GM20000 (cell line): ENCODE data around the gene MYH14.

Experiments used
- DNase-seq: peaks from one replicate; pipeline ENCODE4 v3.0.0; 2012; ENCODE audit warnings: low spot score
- TF ChIP-seq, protein P1 (sequence below): IDR thresholded peaks from 2 replicates; pipeline ENCODE4 v1.5.1; 2012; ENCODE audit warnings: mild to moderate bottlenecking, control low read depth; ENCODE audit errors: extremely low read depth, missing control alignments

Gene MYH14

DNA sequence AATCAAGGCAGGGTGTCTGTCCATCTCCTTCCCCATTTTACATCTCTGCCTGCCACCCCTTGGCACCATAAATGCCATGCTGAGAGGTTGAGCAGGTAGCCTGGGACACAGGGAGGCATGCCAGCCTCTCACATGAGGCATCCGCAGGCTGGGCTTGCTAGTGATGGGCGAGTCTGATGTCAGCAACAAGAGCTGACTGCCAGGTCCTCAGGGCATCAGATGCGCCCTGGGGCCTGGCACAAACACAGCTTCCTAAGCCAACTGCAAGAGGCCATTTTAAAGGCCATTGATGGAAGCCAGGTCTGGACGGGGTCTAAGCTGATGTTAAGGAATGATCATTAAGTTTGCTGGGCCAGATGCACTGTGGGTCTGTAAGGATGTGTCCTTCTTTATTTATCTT lies 34.6 kb downstream of the MYH14 start:
- no peak for DNase-seq
- TF ChIP-seq, protein P1, sequence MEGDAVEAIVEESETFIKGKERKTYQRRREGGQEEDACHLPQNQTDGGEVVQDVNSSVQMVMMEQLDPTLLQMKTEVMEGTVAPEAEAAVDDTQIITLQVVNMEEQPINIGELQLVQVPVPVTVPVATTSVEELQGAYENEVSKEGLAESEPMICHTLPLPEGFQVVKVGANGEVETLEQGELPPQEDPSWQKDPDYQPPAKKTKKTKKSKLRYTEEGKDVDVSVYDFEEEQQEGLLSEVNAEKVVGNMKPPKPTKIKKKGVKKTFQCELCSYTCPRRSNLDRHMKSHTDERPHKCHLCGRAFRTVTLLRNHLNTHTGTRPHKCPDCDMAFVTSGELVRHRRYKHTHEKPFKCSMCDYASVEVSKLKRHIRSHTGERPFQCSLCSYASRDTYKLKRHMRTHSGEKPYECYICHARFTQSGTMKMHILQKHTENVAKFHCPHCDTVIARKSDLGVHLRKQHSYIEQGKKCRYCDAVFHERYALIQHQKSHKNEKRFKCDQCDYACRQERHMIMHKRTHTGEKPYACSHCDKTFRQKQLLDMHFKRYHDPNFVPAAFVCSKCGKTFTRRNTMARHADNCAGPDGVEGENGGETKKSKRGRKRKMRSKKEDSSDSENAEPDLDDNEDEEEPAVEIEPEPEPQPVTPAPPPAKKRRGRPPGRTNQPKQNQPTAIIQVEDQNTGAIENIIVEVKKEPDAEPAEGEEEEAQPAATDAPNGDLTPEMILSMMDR = no peak

DNA sequence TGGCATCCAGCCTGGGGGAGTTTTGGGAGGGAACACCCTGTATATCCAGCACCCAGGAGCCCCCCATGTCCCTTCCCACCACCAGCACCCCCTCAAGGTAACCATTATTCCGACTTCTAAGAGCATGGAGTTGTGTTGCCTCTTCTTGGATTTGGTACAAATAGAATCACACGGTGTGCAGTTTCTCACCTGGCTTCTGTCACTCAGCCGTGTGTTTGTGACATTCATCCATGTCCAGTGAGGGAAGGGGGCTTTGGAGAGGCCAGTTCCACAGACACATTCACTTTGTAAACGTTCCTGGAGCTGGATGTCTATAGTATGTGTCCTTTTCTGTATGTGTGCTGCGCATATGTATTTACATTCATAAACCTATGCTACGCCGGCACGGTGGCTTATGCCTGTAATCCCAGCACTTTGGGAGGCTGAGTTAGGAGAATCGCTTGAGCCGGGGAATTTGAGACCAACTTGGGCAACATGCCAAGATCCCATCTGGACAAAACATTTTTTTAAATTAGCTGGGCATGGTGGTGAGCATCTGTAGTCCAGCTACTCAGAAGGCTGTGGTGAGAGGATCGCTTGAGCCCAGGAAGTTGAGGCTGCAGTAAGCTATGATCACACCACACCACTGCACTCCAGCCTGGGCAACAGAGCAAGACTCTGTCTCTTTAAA lies 36.6 kb downstream of the MYH14 start:
- TF ChIP-seq, protein P1 = no peak
- no peak for DNase-seq

DNA sequence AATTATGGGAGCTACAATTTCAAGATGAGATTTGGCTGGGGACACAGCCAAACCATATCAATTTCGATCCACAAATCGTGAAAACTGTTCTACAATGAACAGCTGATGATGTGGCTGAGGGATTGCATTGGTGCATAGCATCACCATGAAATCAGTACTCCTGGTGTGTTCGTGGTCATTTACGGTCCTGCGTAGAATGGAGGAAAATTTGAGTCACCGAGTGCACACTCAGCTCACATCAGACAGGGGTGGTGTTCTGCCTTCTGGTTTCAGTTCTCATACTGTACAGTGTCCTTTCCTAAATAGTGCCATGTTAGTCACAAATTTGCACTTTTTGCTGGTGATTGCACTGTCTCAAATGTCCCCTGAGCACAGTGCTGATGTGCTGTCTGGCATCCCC lies 39.2 kb downstream of the MYH14 start:
- no peak for DNase-seq
- TF ChIP-seq, protein P1 = no peak

DNA sequence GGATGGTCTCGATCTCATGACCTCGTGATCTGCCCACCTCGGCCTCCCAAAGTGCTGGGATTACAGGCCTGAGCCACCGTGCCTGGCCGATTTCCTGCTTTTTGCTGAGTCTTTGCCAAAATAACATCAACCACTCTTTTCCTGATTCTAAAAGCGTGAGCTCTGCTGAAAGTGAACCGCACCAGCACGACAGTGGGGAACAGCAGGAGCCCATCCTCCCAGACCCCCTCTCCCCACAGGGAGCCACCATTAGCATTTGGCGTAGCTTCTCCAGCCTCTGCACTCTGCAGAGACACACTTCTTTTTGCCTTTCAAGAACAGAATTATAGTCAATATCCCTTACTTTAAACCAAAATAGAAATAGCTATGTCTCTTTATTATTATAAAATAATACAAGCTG lies 41.3 kb downstream of the MYH14 start:
- TF ChIP-seq, protein P1 = no peak
- no peak for DNase-seq

DNA sequence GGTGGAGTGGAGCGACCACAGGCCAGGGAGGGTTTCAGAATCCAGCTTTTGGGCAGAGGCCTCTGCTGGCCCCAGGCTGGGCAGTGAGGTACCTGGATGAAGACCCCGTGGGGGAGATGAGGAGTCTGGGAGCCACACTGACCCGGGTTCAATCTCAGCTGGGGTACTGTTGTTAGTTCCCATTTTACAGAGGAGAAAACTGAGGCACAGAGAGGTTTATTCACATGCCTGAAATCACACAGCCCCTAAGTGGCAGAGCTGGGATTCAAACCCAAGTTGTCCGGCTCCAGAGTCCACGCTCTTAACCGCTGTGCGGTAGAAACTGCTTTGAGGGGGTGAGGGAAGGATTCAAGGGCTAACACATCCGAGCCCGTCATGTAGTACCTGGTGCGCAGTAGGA lies 45.0 kb downstream of the MYH14 start:
- TF ChIP-seq, protein P1 = no peak
- DNase-seq = no peak

DNA sequence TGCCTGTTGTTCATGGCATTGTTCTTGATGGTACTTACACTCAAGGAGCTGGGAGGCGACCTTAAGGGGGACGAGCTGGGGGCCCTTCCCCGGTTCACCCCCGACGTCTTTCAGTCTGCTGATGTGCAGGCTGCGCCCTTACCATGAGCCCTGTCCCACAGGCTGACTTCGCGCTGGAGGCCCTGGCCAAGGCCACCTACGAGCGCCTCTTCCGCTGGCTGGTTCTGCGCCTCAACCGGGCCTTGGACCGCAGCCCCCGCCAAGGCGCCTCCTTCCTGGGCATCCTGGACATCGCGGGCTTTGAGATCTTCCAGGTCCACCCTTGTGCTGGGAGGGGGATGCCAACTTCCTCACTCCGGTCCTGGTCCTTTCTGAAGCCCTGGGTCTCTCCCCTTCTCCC lies 45.4 kb downstream of the MYH14 start:
- TF ChIP-seq, protein P1 = no peak
- DNase-seq = no peak

DNA sequence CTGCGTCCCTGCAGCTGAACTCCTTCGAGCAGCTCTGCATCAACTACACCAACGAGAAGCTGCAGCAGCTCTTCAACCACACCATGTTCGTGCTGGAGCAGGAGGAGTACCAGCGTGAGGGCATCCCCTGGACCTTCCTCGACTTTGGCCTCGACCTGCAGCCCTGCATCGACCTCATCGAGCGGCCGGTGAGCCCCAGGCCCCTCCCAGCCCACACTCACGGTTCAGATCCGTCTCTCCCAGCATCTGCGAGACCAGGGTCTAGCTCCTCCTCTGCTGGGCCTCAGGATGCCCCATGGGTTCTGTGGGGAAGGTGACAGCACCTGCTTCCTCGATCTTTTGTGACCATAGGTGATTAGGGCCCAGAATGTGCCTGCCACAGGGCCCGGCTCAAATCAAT lies 46.2 kb downstream of the MYH14 start:
- TF ChIP-seq, protein P1 = no peak
- DNase-seq = no peak
